Measurements from ENCODE around the gene PHKA2.

PHKA2 gene

DNA sequence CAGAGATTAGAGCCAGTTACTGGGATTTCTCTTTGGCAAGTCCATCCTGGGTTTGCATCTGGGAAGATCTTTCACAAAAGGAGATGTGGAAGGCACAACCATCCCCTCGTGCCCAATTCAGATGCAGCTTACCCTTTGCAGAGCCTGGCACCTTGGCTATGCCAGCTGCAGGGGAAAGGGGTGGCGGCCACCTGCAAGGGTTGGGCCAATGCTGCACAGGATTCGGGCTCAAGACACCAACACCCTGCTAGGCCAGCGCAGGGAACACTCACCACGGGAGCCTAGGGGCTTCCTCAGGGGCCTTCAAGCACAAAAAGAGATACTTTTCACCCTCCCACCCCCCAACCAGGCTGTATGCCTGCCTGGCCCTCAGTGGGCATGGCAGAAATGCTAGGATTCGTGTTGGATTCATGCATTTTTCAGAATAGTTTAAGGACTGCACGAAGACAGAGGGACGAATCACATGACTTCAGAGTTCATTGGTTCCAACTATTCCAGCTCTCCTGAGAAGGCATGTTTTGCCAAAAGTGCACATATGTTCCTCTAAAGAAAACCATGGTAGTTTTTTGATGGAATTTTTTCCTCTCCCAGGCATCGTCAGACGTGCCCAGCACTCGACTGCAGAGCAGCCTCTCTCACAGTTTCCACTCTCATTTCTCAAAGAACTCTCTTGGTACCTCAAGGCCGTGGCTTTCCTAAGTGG, 94.4 kb downstream of the PHKA2 start:
- Histone ChIP-seq H3K4me3 (no peak overlapping the region), H3K4me1 (peaks cover 11% of the 10 kb centered on the region), H3K27me3 (ENCODE audit: low read depth) (no peaks in the 10 kb centered on the region), H3K36me3 (replicated peaks) (no peaks in the 10 kb centered on the region), H3K9me3 (no peaks in the 10 kb centered on the region)
- in situ Hi-C loops (cut with MboI; ENCODE audit: low sequenced_read_pairs), result no loop called here
- DNase-seq (ENCODE audit: low spot score in 2 of 2), result no peak

DNA sequence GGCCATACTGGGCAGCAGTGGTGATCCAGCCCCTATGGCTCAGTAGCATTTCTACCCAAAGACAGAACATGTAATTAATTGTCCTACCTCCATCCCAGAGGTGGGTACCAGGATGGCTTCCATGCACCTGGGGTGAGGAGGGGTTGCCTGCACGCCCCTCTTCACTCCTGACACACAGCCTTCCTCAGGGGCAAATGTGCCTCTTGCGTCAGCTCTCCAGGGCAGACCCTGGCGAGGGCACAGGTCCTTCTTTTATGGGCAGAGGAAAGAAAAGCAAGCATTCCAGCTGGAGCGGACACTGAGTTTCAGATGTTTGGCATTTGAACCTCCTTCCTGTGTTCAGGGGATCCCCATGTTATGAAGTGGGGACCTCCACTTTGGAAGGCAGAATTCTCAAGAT, 95.6 kb downstream of the PHKA2 start:
- no peak for DNase-seq (ENCODE audit: low spot score in 2 of 2)
- Histone ChIP-seq H3K4me3 (no peak overlapping the region), H3K4me1 (peaks cover 11% of the 10 kb centered on the region), H3K36me3 (replicated peaks) (no peaks in the 10 kb centered on the region), H3K9me3 (no peaks in the 10 kb centered on the region), H3K27me3 (ENCODE audit: low read depth) (no peaks in the 10 kb centered on the region)
- in situ Hi-C loops (cut with MboI; ENCODE audit: low sequenced_read_pairs), result no loop called here

DNA sequence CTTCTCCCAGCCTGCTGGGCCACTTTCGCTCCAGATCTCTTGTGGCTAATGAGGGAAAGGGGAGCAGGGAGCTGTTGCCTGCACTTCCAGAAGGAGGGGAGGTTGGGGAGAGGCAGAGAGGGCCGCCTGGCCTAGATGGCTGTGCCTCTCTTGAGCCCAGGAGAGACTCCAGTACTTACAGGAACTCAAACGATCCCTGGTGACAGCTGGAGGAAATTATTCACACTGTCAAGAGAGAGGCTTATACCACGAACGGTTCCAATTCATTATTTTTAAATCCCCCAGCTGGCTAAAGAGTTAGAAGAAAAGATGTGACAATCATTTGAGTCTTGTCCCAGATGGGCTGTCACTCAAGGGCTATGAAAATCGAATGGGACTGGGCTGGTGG, 96.1 kb downstream of the PHKA2 start:
- in situ Hi-C loops (cut with MboI; ENCODE audit: low sequenced_read_pairs), result no loop called here
- DNase-seq (ENCODE audit: low spot score in 2 of 2), result no peak
- Histone ChIP-seq H3K4me3 (no peak overlapping the region), H3K36me3 (replicated peaks) (no peaks in the 10 kb centered on the region), H3K4me1 (peaks cover 11% of the 10 kb centered on the region), H3K27me3 (ENCODE audit: low read depth) (no peaks in the 10 kb centered on the region), H3K9me3 (no peaks in the 10 kb centered on the region)

DNA sequence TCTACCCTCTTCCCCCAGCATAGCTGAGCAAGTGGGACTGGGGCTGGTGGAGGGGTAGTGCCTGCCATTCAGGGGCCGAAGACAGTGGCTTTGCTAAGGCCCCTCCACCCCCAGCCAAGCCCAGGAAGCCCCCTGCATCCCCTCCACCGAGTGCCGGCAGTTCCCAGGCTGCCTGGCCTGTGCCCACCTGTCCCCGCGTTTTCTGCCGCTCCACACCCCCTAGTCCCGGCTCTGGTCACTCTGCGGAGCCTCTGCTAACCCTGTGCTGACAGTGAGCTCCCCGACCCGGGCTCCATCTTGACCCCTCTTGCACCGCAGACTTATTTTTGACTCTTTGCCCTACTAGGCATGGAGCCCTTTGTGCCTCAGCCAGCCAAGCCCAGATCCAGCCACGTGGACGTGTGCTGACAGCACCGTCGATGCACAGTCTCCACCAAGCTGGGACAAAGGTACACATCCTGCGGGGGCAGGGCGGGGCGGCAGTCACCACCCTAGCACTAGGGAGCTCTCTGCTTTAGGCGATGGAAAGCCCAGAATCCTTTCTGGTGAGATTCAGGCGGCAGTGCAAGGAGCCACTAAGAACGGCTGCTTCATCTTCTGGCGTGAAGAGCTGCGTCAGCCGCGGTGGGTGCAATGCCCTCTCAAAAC, 96.6 kb downstream of the PHKA2 start:
- in situ Hi-C loops (cut with MboI; ENCODE audit: low sequenced_read_pairs), result no loop called here
- DNase-seq (ENCODE audit: low spot score in 2 of 2), result no peak
- no peak overlapping the region for H3K4me3 ChIP-seq

DNA sequence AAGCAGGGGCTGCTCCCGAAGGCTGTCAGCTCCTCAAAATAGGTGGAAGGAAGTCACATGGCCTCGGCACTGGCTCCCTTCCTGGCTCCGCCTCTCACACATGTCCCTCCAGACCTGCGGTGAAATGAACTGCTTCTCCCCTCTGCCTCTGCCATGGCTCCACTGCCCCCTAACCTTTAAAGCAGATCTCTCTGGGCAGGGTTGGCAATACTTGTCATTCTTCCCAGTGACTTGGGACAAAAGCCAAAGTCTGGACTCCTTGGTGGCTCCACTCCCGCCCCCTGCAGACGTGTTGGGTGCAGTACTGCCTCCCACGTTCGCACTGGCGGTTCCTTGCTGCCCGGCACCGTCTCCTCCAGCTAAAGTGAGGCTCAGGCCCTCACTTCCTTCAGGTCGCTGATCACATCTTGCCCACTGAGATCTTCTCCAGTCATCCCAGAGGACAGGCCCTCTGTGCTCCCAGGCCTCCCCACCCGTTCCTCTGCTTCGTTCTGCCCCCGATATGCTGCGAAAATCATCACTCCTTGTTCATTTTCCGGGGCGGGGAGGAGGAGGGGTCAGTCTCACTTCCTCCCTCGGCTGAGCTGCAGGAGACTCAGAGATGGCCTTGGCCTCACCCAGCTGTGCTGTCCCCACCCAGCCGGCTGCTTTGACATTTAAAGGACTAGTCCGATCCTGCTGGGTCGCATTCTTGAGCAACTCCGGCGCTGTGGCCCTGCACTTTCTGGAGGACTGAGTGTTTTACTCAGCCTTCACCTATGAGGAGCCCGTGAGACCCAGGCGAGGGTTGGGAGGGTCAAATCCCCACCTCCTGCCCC, 97.4 kb downstream of the PHKA2 start:
- H3K36me3 ChIP-seq (replicated peaks), result no peaks in the 10 kb centered on the region
- DNase-seq (ENCODE audit: low spot score in 2 of 2), result peak; percentile 82 to 88
- H3K4me3 ChIP-seq, result peak overlapping the region; percentile 6
- H3K27me3 ChIP-seq (ENCODE audit: low read depth), result no peaks in the 10 kb centered on the region
- H3K4me1 ChIP-seq, result peaks cover 11% of the 10 kb centered on the region
- no peaks in the 10 kb centered on the region for H3K9me3 ChIP-seq
- in situ Hi-C loops (cut with MboI; ENCODE audit: low sequenced_read_pairs), result no loop called here

More for the DNA sequence above, 96.6 kb downstream of the PHKA2 start:
- no peaks in the 10 kb centered on the region for H3K27me3 ChIP-seq (ENCODE audit: low read depth)
- no peaks in the 10 kb centered on the region for H3K9me3 ChIP-seq
- no peaks in the 10 kb centered on the region for H3K36me3 ChIP-seq (replicated peaks)
- H3K4me1 ChIP-seq, result peaks cover 11% of the 10 kb centered on the region

DNA sequence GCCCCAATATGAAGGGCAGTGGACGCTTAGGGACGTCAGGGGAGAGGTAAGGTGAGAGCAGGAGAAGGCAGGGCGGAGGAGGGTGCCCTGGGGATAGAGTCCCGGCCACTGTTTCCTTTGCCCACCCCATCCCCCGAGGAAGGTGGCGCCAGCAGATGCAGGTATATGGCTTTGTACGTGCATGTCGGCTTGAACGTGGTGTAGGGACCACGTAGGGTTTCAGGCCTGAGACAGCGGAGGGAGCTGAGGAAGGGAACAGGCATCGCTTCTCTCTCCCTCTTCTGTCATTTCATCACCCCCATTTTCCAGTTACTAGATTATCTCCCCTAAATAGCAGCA, 97.9 kb downstream of the PHKA2 start:
- Histone ChIP-seq H3K36me3 (replicated peaks) (no peaks in the 10 kb centered on the region), H3K4me1 (peaks cover 11% of the 10 kb centered on the region), H3K9me3 (no peaks in the 10 kb centered on the region), H3K4me3 (no peak overlapping the region), H3K27me3 (ENCODE audit: low read depth) (no peaks in the 10 kb centered on the region)
- no peak for DNase-seq (ENCODE audit: low spot score in 2 of 2)
- in situ Hi-C loops (cut with MboI; ENCODE audit: low sequenced_read_pairs), result no loop called here

DNA sequence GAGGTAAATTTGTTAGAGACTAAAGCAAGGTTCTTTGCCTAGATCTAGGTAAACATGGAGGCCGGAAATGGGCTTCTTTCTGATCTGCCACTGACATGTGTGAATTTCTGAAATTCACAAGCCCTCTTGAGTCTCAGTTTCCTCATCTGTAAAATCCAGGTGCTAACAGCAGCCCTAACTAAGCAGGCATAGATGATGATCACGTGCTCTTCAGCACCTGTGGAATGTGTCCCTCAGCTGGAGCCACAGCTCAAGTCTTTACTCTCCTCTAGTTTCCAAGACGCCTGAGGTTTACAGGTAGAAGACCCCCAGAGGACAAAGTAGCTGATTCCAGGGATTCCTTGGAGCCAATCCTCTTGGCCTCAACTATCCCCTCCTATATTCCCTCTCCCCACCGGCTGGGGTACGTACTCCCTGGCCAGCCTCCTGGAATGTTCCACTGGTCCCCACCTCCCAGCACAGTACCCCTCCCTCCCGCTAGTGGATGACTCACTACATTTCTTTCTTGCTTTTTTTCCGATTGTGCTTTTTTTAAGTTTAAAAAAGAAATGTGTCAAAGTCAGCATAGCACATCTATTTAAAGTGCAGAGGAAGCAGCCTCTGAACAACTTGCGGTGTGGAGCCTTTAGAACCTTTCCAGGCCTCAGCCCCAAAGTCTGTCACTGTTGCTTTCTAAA, 98.4 kb downstream of the PHKA2 start:
- H3K36me3 ChIP-seq (replicated peaks), result no peaks in the 10 kb centered on the region
- H3K4me1 ChIP-seq, result peaks cover 11% of the 10 kb centered on the region
- in situ Hi-C loops (cut with MboI; ENCODE audit: low sequenced_read_pairs), result no loop called here

DNA sequence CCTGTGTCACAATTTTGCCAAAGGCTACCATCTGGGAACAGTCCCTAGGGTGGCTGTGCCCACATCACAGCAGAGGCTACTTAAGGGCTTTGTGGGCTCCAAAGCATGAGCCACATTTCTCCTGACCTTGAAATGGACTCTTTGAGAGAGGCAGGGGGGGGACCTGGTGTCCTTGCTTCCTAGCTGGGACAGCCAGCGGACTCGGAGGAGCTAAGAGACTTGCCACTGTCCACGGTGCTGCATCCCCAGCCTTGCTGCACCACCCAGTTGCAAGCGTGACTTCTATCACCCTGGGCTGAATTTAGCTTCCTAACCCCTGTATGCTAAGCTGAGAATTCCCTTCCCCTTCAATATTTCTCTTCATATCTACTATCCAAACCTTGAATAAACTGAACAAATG, 99.0 kb downstream of the PHKA2 start:
- H3K4me3 ChIP-seq, result no peak overlapping the region
- H3K36me3 ChIP-seq (replicated peaks), result no peaks in the 10 kb centered on the region
- H3K9me3 ChIP-seq, result no peaks in the 10 kb centered on the region
- in situ Hi-C loops (cut with MboI; ENCODE audit: low sequenced_read_pairs), result no loop called here
- no peaks in the 10 kb centered on the region for H3K27me3 ChIP-seq (ENCODE audit: low read depth)
- no peak for DNase-seq (ENCODE audit: low spot score in 2 of 2)
- H3K4me1 ChIP-seq, result peaks cover 11% of the 10 kb centered on the region

More for the DNA sequence above, 98.4 kb downstream of the PHKA2 start:
- Histone ChIP-seq H3K27me3 (ENCODE audit: low read depth) (no peaks in the 10 kb centered on the region), H3K9me3 (no peaks in the 10 kb centered on the region), H3K4me3 (no peak overlapping the region)
- no peak for DNase-seq (ENCODE audit: low spot score in 2 of 2)

DNA sequence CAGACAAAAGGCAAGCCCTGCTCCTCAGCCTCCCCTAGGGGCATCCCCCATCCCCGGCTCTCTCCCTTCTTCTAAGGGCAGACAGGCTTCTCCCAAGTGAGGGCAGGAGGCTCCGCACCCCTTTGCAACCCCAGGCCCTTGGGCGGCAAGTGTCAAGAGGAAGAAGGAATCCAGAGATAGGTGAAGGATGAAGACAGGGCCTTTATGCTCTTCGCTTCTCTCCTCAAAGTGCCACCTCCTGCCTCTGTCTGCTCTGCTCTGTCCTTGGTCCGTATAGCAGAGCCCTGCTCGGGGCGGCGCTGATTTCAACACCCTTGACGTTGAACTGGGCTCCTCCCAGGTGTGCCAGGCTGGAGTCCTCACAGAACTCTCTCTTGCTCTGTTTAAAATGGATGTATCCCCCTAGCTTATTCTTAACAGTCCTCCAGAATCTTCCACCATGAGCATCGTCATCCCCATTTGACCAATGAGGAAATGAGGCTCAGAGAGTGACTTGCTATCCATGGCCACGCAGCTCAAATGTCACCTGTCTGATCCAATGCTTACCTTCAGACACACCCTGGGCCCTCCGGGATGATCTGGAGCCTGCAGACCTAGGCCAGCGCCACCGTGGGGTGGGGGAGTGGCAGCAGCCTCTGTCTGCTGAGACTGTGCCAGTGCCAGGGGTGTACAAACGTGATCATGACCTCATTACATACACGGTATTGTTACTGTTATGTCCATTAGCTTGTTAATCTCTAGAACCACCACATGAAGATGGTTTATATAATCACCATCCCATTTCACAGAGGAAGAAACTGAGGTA, 99.8 kb downstream of the PHKA2 start:
- in situ Hi-C loops (cut with MboI; ENCODE audit: low sequenced_read_pairs), result no loop called here
- peaks cover 11% of the 10 kb centered on the region for H3K4me1 ChIP-seq

DNA sequence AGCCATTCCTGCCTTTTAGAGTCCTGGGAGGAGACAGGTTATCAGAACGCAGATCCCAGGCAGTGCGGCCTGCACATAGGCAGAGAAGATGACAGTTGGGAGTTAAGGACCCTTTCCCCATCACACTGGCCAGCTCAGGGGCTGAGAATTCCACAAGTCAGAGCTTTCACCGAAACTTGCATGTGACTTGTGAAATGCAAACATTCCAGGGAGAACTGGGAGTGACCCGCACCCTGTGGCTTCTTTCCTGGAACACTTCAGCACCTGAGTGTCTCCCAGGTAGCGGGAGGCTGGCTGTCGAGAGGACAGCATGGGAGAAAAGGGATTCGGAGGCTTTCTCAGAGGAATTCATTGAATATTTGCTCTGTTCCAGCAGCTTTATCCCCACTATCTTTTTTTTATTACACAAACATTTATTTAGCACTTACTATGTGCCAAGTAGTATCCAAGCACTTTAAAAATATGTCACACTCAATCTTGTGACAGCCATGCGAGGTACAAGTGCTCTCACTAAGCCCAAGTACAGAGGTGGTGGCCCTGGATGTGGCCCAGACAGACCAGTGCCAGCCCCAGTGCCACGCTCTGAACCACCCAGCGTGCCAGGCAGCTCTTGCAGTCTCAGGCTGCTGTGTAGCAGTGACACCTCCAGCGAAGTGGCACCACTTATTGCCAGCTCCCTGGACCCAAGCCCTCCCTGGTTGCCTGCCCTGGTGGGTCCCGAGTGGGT, 100.5 kb downstream of the PHKA2 start:
- in situ Hi-C loops (cut with MboI; ENCODE audit: low sequenced_read_pairs), result no loop called here
- H3K4me3 ChIP-seq, result no peak overlapping the region
- H3K36me3 ChIP-seq (replicated peaks), result no peaks in the 10 kb centered on the region
- H3K27me3 ChIP-seq (ENCODE audit: low read depth), result no peaks in the 10 kb centered on the region
- no peak for DNase-seq (ENCODE audit: low spot score in 2 of 2)
- H3K9me3 ChIP-seq, result no peaks in the 10 kb centered on the region
- H3K4me1 ChIP-seq, result peaks cover 11% of the 10 kb centered on the region

More for the DNA sequence above, 99.8 kb downstream of the PHKA2 start:
- Histone ChIP-seq H3K4me3 (no peak overlapping the region), H3K36me3 (replicated peaks) (no peaks in the 10 kb centered on the region), H3K27me3 (ENCODE audit: low read depth) (no peaks in the 10 kb centered on the region), H3K9me3 (no peaks in the 10 kb centered on the region)
- DNase-seq (ENCODE audit: low spot score in 2 of 2), result no peak

DNA sequence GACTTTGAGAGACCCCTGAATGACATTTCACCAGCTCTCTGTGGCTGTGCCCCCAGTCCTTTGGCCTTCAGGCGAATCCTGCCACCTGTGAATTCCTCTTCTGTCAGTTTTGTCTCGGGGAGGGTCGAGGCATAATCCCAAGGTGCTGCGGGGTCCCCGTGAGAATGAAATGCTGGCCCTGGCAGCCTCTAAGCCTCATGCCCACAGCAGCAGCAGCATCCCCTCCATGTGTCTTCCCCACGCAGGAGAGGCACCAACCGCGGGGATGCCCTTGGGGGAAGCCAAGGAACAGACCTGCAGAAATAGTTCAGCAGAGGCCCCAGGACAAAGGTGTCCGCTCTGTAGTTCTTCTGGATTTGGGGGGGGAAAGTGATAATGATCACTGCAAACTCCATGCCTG, 104.8 kb downstream of the PHKA2 start:
- in situ Hi-C loops (cut with MboI; ENCODE audit: low sequenced_read_pairs), result no loop called here
- Histone ChIP-seq H3K4me3 (no peak overlapping the region), H3K9me3 (no peaks in the 10 kb centered on the region), H3K27me3 (ENCODE audit: low read depth) (no peaks in the 10 kb centered on the region), H3K4me1 (no peaks in the 10 kb centered on the region), H3K36me3 (replicated peaks) (no peaks in the 10 kb centered on the region)
- DNase-seq (ENCODE audit: low spot score in 2 of 2), result no peak

DNA sequence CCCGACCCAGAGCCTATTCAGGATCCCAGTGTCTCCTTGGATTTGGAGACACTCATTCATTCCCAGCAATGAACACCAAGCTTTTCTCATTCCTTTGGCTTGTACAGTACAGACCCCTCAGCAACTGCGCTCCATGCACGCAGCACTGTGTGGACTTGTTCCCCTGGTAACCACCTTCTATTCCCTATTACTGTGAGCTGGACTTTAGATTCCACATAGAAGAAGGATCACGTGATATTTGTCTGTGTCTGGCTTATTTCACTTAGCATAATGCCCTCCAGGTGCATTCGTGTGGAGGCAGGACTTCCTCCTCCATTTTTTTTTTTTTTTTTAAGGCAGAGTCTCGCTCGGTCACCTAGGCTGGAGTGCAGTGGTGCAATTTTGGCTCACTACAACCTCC, 106.4 kb downstream of the PHKA2 start:
- H3K4me3 ChIP-seq, result no peak overlapping the region
- in situ Hi-C loops (cut with MboI; ENCODE audit: low sequenced_read_pairs), result no loop called here
- H3K9me3 ChIP-seq, result no peaks in the 10 kb centered on the region
- no peaks in the 10 kb centered on the region for H3K36me3 ChIP-seq (replicated peaks)
- no peaks in the 10 kb centered on the region for H3K27me3 ChIP-seq (ENCODE audit: low read depth)
- H3K4me1 ChIP-seq, result no peaks in the 10 kb centered on the region
- peak; percentile 43 for DNase-seq (ENCODE audit: low spot score in 2 of 2)
